ENCODE results near the gene ANKRD60.
A peak's percentile ranks its signal among the peaks of the same experiment; 100 is the strongest.

Gene ANKRD60

DNA sequence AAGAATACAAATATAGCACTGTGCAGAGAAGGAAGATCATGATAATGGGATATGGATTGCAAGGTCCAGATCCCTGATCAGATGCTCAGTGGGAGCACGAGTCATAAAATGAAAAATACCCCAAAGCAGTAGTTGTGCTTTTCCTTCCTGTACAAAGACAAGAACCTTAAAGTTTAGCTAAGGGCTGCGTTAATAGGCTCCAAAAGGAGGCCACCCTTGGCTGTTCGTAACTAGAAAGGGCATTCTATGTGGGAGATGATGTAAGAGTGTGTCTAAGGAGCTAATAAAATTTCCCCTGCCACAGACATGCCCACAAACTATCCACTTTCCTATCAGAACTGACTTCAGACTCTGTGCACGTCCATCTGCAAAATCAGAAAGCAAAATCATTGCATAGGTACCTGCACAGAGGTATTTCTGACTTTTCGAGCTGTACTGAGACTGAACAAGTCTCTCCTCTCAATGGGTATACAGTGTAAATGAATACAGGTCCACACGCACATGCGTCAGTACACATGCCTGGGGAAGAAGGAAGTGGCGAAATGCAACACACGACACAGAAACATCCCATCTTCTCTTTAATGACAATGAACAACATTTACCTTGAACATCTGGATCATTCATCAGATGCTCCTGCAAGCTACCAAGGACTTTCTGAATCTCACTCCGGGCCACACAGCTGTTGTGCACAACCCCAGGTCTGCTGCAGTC, 16.9 kb upstream of the ANKRD60 start:
- FAIRE-seq, result no peak
- no peak for DNase-seq (ENCODE audit: low spot score)

DNA sequence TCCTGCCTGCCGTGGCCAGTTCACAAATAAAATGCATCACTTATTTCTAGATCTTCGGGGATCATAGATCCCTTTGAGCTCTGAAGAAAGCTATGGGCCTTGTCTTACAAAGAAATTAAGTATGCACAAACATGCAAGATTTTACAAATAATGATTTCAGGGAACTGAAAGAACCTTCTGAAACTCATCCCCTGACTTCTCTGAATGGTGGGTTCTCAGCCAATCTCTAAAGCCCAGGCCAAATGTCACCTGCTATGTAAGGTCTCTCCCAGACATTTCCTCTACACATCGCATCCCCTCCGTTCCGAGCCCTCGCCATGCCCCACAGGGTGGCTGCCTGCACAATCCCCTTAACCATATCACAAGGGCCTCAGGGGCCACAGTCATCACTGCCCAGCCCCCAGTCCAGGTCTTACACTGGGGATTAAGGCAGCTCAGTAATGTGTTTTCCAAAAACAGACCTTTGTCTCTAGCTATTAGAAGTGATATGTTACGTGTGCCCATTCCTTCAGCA, 16.1 kb upstream of the ANKRD60 start:
- FAIRE-seq, result no peak
- DNase-seq (ENCODE audit: low spot score), result no peak

DNA sequence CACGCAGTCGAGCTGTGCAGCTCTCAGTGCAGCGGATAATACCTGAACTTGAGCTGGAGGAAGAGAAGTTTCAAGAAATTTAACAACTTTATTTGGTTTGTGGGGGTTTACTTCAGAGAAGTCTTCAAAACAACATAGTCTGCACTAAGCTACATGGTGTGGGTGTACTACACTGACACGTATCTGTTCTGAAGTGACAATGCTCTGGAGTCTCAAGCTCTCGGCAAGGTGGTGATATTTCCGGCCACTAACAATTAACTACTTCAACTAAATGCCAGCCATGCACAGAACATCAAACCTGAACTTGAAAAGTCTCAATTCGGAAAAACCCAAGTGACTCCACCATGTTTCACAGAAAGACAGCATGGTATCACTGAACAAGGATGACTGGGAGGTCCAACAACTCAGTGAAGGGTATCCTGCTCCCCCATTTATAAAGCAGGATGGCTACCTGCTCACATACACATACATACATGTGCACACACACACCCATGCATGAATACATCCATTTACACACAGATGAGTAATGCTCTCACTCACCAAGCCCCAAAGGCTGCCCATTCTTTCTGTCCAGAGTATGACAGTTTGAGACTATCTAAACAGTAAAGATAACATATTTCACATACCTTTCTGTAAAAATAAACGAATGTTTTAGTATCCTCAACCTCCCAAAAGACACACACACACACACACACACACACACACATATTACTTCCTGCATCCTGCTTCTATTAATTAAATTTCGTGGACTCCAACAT, 15.4 kb upstream of the ANKRD60 start:
- FAIRE-seq (no peak), DNase-seq (ENCODE audit: low spot score) (no peak)

DNA sequence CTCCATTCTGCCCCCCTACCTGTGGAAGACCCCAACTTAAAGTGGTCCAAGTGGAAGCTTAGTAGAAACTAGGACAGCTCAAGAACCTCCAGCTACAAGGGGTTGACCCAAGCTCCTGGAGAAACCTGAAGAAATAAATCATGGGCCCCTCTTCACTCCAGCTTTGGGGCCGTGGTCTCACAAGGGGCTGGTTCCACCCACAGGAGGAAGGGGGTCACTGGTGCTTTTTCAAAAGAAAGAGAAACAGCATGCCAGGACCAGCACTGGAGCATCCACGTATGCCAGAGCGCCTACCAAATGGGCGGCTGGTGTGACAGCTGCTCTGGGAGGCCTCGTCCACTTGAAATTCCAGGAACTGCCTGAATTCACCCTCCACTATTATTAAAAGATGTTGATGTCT, 14.4 kb upstream of the ANKRD60 start:
- FAIRE-seq (no peak), DNase-seq (ENCODE audit: low spot score) (no peak)

DNA sequence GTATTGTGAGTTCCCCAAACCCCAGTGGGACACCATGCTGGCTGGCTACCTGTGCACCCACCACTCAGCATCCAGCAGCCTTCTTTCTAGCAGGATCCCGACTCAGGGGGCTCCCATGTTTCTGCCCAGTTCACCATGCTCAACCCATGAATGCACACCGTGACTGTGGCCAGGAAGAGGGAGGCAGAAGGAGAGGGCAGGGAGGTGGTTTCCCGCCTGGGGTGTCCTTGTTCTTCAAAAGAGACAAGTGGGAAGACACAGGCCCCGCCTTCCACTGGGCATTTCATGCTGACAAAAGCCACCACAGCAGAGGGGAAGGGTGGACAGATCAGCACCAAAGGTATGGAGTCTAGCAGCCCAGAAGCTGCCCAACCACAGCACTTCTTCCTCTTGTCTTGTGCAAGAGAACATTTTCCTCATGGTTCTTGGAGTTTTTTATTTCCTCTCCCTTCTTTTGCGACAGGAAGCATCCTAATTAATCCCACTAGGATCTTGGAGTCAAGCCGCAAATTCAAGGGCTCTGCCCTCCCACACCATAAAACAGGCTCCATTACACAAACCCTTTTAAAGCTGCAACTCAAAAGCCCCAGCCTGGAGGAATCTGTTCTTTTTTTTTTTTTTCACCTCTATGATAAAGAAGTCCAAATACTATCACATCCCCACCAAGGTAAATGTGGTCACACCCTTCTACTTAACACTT, 13.5 kb upstream of the ANKRD60 start:
- DNase-seq (ENCODE audit: low spot score) (no peak), FAIRE-seq (no peak)

DNA sequence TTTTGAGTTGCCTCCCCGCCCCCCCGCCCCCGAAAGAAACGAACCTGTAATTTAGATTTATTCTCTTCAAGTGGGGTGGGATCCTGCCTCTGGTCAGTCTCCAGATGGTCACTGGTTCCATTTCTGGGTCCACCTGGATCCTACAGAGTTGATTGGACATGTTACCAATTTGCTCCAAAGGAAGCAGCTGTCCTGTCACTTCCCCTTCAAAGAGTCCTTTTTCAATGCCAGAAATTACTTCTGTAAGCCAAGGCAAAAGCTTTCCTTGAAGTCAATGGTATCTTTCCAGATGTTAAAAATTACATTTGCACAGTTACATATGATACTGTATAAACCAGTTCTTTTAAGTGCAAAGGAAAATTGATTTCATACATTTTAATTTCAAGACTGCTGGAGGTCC, 12.0 kb upstream of the ANKRD60 start:
- FAIRE-seq, result no peak

DNA sequence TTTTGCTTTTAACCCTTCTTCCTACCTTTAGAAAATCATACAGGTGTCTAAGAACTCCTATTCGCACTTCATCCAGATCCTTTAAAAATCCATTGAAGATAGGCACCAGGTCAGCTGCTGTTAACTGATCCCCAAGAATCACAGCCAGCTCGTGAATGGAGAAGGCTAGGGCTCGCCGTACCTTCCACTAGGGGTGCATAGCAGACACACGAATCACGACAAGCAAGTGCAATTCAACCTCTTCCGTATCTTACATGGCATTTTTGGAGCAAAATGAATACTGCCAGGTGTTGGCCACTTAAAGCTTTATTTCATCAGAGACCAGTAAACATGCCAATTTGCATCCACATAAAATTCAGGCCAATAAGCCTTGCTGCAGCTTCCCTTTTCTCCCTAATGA, 10.8 kb upstream of the ANKRD60 start:
- DNase-seq (ENCODE audit: low spot score) (no peak), FAIRE-seq (no peak)

More for the DNA sequence above, 12.0 kb upstream of the ANKRD60 start:
- no peak for DNase-seq (ENCODE audit: low spot score)

DNA sequence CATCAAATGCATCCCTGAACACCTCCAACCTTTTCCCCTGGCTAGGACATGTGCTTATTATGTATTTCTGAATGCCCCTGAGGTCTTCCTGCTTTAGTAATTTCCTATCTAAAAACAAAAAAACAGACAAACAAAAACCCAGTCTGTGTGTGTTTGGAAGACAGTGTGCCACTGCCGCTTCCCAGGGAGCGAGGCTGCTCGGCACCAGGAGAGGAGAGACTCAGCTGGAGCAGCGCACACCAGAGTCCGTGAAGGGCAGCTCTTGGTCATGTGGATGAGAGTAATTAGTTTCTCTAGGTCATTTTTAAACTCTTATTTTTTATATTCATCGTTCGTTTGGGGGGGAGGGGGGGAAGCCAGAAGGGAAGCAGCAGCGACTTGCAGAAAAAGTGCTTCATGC, 10.0 kb upstream of the ANKRD60 start:
- FAIRE-seq (no peak), DNase-seq (ENCODE audit: low spot score) (no peak)

DNA sequence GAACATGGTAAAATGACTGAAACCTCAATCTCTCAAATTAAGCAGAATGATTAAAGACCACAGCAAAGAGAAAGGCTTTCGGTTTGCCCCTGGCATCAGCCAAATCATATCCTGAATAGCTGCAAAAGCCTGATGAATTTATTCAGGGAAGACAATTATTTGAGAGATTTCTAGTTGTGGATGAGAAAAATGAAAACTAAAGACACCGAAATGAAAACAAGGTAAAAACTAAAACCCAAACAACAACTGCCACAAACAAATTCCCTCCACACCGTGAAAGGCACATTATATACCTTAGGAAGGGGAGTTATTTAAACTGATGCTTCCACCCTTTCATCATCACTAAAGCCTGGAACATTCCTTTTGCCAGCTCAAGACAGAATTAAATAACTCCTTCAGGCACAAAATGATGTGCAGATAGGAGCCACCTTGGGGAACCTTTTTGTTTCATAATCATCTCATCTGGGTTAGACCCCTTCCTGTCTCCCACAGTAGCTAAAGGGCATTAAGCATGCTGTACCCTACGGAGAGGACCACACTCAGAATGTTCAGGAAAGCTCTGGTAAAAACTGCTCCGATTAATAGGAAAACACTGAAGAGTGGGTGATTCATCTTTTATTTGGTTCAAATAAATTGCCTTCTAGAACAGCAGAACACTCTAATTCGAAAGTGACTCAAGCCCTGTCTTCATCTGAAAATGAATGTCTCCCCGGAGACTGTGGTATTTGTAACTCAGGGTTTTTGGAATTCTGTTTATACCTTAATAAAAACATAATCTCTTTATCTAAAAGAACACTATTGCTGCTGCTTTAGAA, 9.1 kb upstream of the ANKRD60 start:
- DNase-seq (ENCODE audit: low spot score) (no peak), FAIRE-seq (no peak)

DNA sequence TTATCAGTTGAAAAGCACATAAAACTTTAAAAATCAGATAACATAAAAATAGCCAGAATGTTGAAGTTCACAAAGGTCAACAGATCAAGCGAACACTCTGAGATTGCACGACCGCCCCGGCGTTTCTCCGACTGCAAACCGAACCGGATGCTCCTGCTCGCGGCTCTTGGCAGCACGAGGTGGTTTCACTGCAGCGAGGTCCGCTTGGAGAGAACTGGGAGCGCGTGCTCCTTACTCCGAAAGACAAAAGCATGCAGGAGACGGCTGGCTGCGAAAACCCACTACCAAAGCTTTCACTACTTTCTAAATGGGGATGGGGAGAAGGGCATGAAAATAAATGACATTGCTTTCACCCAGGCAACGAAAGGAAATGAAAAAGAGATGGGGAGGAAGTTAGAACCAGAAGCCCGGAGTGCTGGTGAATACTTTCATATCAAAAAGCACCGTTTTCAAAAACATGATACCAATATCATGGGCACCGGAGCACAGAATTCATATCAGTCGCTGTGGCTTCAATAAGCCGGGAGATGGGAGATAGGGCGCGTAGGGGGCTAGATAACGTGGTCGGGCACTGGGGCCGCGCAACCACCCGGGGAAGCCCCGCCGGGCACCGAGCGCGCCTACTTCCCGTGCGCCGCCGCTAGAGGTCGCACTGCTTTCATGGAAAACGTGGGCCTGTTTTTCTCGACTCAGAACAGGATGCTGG, 8.3 kb upstream of the ANKRD60 start:
- DNase-seq (ENCODE audit: low spot score) (peak; percentile 91), FAIRE-seq (peak; percentile 17)

DNA sequence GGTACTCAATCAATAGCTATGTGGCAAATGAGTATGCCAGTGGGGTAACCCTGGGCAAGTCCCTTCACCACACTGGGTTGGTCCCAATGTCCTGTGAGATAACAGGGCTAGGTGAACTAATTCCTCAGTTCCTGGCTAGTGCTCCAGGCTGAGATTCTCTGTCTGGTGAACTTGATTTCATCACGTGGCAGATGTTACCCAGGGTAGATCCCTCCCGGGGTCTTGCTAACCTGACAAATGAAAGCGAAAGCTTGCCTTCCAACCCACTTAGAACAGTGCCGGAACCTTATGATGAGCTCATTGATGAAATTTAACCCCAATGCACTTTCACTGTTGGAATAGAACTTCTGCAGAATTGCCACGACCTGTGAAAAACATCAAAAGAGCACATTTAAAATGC, 6.6 kb upstream of the ANKRD60 start:
- no peak for FAIRE-seq

DNA sequence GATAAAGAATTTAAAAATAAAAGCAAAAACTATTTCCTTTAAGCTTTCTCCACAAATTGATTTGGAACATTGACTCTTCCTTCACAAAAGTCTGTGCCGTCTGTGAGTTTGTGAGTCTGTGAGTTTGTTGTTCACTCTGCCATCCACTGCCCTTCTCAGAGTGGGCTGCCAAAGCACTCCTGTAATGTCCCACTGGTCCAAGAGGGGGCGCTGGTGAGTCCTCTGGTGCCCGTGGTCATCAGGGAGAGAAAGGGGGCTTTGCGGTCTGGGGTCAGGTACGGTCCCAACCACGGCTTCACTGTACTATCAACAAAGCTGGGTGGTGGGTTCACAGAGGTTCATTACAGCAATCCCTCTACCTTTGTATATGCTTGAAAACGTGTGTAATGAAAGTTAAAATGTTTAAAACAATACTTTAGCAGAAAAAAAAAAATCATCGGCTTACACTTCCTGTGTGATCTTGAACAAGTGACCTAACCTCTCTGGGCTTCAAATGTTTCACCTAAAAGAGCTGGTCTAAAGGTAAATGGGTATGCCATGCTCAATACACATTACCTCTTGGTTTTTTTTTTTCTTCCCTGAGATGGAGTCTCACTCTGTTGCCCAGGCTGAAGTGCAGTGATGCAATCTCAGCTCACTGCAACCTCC, 5.6 kb upstream of the ANKRD60 start:
- no peak for FAIRE-seq
- DNase-seq (ENCODE audit: low spot score), result peak; percentile 84

More for the DNA sequence above, 6.6 kb upstream of the ANKRD60 start:
- no peak for DNase-seq (ENCODE audit: low spot score)

DNA sequence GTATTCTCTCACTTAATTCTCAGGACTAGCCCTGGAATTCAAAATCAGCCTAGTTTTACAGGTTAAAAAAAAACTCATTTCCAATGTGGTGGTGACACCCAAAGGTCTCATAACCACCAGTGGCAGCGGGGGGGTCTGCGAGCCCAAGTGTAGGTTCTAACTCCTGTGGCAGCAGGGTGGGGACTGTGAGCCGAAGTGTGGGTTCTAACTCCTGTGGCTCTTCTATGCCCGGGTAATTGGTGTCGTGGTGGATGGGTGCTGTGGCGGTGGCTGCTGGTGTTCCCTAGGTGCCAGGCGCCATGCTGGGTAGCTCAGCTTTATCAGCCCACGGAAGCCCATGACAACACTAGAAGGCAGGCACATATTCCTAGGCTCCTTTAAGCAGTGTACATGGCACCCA, 4.9 kb upstream of the ANKRD60 start:
- FAIRE-seq, result no peak
- DNase-seq (ENCODE audit: low spot score), result no peak

DNA sequence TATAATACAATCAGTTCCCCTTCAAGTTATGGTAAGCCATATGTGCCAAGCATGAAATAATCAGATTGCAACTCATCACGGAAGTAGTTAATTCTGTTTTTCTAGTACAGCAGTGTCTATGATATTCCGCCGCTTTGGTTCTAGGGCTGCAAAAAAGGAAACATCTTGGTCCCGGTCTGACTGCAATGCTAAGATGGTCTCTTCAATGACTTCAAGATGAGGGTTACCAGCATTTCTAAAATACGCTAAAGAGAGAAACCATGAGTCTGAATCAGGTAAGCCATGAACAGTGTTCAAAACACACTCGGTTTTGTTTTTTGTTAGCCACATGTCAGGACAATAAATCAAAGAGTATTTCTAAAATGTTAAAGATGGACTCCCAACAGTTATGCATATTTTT, 3.2 kb upstream of the ANKRD60 start:
- no peak for FAIRE-seq

DNA sequence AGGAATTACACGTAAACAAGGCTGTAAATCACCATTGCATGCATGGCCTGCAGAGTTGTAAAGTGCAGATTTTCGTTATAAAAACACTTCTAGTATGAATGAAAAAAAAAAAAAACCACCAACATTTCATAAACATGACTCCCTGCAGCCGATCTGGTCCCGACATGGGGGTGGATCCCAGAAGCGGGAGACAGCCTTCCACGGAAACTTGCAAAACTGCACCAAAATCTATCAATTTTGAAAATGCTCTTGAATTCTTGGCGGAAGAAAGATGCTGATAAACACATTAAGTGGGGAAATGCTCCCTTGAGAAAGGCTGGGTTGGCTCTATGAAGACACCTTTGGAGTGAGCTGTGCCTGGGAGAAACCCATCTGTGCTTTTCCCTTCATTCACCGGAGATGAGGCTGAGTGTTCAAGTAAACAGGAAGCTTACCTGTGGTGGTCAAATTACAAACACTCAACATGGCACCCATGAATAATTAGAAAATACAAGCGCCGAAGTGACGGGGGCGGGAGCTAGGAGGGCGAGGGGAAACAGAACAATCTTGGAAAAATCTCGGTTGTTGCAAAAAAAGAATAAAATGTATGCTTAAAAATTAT, 845 bp upstream of the ANKRD60 start:
- no peak for DNase-seq (ENCODE audit: low spot score)
- FAIRE-seq, result no peak

More for the DNA sequence above, 3.2 kb upstream of the ANKRD60 start:
- no peak for DNase-seq (ENCODE audit: low spot score)

DNA sequence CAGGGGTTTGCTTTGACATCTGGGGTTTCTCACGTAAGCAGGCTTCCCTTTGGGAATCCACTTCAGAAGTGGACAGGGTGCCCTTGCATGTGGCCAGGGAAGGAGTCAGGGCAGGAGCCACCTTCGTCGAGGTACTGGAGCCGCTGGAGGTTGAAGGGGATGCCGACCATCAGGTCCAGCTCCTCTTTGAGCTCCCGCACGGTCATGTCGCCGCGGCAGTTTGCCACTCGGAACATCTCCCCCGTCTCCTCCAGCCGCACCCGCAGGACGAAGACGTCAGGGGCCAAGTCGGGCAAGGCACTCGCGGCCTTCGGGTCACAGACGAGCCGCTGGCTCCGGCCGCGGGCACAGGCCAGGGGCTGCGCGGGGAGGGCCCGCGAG, 360 bp downstream of the ANKRD60 start:
- FAIRE-seq (no peak), DNase-seq (ENCODE audit: low spot score) (no peak)

DNA sequence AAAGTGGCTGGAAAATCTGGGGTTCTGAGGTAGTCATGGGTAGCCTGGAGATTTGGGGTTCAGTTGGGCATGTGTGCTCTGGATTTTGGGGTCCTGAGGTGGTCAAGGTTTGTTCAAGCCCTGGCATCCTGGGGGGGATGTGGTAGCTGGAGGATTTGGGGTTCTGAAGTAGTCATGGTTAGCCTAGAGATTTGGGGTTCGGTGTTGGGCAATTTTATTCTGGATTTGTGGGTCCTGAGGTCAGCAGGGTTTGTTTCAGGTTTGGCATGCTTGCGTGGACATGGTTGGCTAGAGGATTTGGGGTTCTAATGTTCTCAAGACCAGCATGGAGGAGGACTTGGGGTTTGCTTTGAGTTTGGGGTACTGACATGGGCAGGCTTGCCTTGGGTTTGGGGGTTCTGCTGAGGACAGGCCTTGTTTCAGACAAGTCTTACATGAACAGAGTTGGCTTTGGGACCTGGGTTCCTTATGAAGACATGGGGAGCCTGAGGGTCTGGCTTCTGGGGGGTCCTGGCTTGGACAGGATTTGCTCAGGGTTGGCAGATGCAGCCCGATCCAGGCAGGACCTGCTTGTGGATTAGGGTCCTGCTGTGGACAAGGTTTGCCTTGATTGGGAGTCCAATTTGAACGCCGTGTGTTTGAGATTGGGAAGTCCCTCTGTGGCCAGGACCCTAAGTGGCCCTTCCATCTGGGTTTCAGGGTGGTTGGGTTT, 906 bp downstream of the ANKRD60 start:
- FAIRE-seq (no peak), DNase-seq (ENCODE audit: low spot score) (no peak)

DNA sequence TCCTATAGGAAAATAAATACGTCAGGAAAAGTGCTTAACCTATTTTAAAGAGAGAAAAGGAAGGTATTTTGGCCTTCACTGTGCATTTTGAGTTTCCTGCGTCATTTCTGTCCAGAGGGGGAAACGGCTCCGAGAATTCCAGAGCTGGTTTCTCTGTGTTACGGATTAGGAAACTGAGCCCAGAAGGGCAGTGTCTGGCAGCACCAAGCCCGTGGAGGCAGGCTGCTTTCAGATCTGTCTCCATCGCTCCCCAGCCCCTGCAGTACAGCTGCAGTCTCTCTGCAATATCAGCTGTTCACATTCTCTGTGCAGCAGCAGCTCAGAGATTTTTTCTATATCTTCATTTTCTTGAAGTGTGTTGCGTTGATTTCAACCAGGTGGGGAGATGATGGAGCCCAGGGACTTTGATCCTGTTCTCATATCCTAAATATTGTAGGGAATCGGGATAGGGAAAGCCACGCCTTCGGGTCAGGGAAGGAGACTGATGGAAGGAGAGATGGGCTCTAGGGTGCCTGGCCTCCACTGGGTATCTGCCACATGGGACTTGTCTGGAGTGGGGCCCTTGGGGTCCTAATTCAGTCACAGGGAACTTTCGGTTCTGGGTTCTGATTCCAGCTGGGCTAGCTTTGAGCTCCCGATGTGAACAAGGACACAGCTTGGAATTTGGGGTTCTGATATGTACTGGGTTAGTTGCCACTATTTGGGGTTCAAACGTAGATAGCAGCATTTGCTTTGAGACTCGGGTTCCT, 2.8 kb downstream of the ANKRD60 start:
- FAIRE-seq (no peak), DNase-seq (ENCODE audit: low spot score) (no peak)
